ENCODE data around the gene OTX1. TPM values are rescaled to one million over a fixed set of nuclear protein-coding genes. Genes with fewer than 3 reads are reported as not detected.

OTX1 gene
- total and polyA plus RNA-seq, 2 experiments from 2014 or later, result 1.3 to 2.2 TPM

DNA sequence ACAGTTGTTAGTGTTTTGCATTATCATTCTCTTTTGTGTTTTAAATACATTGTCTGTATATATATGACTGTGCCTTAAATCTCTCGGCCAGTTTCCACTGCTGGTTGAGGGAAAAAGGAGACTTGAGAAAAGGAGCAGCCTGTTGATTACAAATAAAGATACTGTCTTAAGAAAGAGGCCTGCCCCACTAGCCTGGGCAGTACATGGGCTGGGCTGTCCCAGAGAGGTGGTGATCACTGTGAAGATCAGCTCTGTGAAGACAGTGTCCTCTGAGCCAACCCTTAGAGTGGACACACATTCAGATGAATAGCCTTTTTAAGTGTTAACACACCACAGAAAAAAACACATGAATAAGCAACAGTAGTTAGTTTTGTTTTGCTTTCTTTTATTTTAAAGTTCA, 10.0 kb upstream of the OTX1 start (continued):
- TF ChIP-seq CREB1 (CRISPR knock-in tag; IDR thresholded peaks at IDR 0.05; ENCODE audit: low read depth), result no peak
- no peak for TF ChIP-seq CTCF (conservative IDR thresholded peaks at IDR 0.05; ENCODE audit: low read depth in 2 of 2)
- no peak for TF ChIP-seq EZH2 (IDR thresholded peaks at IDR 0.05; ENCODE audit: low read depth, unreplicated experiment)
- no peak for TF ChIP-seq NANOG (IDR thresholded peaks at IDR 0.05; ENCODE audit: borderline replicate concordance)
- TF ChIP-seq ETS1 (IDR thresholded peaks at IDR 0.05), result no peak
- TF ChIP-seq ZNF331 (CRISPR knock-in tag; IDR thresholded peaks at IDR 0.05; ENCODE audit: low read depth), result no peak
- no peak for TF ChIP-seq EZH2phosphoT487 (IDR thresholded peaks at IDR 0.05; ENCODE audit: unreplicated experiment)
- TF ChIP-seq POLR2AphosphoS5 (IDR thresholded peaks at IDR 0.05; ENCODE audit: low read depth), result no peak
- no peak for TF ChIP-seq JUNB (IDR thresholded peaks at IDR 0.05; ENCODE audit: unreplicated experiment)

DNA sequence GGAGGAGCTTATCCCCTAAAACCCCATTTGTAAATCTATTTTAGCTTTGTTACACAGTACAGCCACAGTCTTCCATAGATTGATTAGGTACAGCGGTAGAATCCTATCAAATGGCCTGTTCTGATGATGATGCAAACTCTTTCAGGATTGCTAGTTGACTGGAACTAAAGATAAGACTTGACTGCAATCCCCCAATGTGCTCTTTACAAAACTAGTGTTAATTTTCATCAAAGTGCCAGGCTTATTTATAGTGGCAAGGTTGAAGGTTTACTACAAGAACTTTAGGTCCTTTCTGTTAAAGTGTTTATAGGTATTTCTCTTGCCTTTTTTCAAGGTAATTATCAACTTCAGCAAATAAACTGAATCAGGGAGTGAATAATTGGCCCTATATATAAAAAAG, 9.0 kb upstream of the OTX1 start:
- Histone ChIP-seq H3K27ac (ENCODE audit: low read depth) (no peak overlapping the region), H4K20me1 (replicated peaks; ENCODE audit: insufficient read depth) (no peaks in the 10 kb centered on the region)
- peaks cover 49% of the 10 kb centered on the region for H3K4me1 Mint-ChIP-seq

More for the DNA sequence above, 9.0 kb upstream of the OTX1 start:
- peak overlapping the region; percentile 87 for H3K27ac Mint-ChIP-seq
- DNase-seq (ENCODE audit: low spot score), result no peak
- ATAC-seq, result no peak
- no peak for TF ChIP-seq CREB1 (CRISPR knock-in tag; IDR thresholded peaks at IDR 0.05; ENCODE audit: low read depth)
- TF ChIP-seq, protein P1, sequence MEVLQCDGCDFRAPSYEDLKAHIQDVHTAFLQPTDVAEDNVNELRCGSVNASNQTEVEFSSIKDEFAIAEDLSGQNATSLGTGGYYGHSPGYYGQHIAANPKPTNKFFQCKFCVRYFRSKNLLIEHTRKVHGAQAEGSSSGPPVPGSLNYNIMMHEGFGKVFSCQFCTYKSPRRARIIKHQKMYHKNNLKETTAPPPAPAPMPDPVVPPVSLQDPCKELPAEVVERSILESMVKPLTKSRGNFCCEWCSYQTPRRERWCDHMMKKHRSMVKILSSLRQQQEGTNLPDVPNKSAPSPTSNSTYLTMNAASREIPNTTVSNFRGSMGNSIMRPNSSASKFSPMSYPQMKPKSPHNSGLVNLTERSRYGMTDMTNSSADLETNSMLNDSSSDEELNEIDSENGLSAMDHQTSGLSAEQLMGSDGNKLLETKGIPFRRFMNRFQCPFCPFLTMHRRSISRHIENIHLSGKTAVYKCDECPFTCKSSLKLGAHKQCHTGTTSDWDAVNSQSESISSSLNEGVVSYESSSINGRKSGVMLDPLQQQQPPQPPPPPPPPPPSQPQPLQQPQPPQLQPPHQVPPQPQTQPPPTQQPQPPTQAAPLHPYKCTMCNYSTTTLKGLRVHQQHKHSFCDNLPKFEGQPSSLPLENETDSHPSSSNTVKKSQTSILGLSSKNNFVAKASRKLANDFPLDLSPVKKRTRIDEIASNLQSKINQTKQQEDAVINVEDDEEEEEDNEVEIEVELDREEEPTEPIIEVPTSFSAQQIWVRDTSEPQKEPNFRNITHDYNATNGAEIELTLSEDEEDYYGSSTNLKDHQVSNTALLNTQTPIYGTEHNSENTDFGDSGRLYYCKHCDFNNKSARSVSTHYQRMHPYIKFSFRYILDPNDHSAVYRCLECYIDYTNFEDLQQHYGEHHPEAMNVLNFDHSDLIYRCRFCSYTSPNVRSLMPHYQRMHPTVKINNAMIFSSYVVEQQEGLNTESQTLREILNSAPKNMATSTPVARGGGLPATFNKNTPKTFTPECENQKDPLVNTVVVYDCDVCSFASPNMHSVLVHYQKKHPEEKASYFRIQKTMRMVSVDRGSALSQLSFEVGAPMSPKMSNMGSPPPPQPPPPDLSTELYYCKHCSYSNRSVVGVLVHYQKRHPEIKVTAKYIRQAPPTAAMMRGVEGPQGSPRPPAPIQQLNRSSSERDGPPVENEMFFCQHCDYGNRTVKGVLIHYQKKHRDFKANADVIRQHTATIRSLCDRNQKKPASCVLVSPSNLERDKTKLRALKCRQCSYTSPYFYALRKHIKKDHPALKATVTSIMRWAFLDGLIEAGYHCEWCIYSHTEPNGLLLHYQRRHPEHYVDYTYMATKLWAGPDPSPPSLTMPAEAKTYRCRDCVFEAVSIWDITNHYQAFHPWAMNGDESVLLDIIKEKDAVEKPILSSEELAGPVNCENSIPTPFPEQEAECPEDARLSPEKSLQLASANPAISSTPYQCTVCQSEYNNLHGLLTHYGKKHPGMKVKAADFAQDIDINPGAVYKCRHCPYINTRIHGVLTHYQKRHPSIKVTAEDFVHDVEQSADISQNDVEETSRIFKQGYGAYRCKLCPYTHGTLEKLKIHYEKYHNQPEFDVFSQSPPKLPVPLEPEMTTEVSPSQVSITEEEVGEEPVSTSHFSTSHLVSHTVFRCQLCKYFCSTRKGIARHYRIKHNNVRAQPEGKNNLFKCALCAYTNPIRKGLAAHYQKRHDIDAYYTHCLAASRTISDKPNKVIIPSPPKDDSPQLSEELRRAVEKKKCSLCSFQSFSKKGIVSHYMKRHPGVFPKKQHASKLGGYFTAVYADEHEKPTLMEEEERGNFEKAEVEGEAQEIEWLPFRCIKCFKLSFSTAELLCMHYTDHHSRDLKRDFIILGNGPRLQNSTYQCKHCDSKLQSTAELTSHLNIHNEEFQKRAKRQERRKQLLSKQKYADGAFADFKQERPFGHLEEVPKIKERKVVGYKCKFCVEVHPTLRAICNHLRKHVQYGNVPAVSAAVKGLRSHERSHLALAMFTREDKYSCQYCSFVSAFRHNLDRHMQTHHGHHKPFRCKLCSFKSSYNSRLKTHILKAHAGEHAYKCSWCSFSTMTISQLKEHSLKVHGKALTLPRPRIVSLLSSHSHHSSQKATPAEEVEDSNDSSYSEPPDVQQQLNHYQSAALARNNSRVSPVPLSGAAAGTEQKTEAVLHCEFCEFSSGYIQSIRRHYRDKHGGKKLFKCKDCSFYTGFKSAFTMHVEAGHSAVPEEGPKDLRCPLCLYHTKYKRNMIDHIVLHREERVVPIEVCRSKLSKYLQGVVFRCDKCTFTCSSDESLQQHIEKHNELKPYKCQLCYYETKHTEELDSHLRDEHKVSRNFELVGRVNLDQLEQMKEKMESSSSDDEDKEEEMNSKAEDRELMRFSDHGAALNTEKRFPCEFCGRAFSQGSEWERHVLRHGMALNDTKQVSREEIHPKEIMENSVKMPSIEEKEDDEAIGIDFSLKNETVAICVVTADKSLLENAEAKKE (CRISPR knock-in tag; IDR thresholded peaks at IDR 0.05), result no peak
- TF ChIP-seq JUNB (IDR thresholded peaks at IDR 0.05; ENCODE audit: unreplicated experiment), result no peak
- no peak for TF ChIP-seq ZNF331 (CRISPR knock-in tag; IDR thresholded peaks at IDR 0.05; ENCODE audit: low read depth)
- TF ChIP-seq POLR2AphosphoS5 (IDR thresholded peaks at IDR 0.05; ENCODE audit: low read depth), result no peak
- no peak for TF ChIP-seq STAT1 (IDR thresholded peaks at IDR 0.05; ENCODE audit: unreplicated experiment)
- Histone ChIP-seq H3K36me3 (ENCODE audit: insufficient read depth) (no peaks in the 10 kb centered on the region), H3K4me1 (ENCODE audit: insufficient read depth) (peaks cover 42% of the 10 kb centered on the region), H3K79me2 (replicated peaks; ENCODE audit: insufficient read depth) (no peaks in the 10 kb centered on the region), H3K4me3 (no peak overlapping the region), H2AFZ (no peak overlapping the region), H3K27me3 (ENCODE audit: insufficient read depth) (peaks cover 15% of the 10 kb centered on the region), H3K4me2 (no peak overlapping the region), H3F3A (replicated peaks; ENCODE audit: low read depth) (peaks cover 8% of the 10 kb centered on the region), H3K9me2 (ENCODE audit: insufficient read depth) (no peaks in the 10 kb centered on the region)
- H3K9me3 Mint-ChIP-seq, result no peaks in the 10 kb centered on the region; the same call in 2 of the 3 replicates
- no peak overlapping the region for H3K4me3 Mint-ChIP-seq
- peaks cover 32% of the 10 kb centered on the region for H3K27me3 Mint-ChIP-seq (ENCODE audit: insufficient read depth, low read depth, poor library complexity)
- H3K36me3 Mint-ChIP-seq (ENCODE audit: low read depth), result peaks cover 4% of the 10 kb centered on the region; the same call in 1 of the 3 replicates
